GM18502 (cell line): ENCODE measurements around the gene TMPRSS4.

ENCODE experiments used
- ATAC-seq: cut with Tn5 transposase; IDR thresholded peaks from one replicate; pipeline ENCODE4 v1.9.1; 2021; ENCODE audit warnings: mild to moderate bottlenecking; ENCODE audit not compliant: unreplicated experiment, poor library complexity

Gene TMPRSS4

GRCh38 chr11:118074785-118075184 lies 2.1 kb upstream of the TMPRSS4 start:
- no peak for ATAC-seq

- ATAC-seq, result no peak
Measured at GRCh38 chr11:118078911-118079411, 2.1 kb downstream of the TMPRSS4 start.

GRCh38 chr11:118079491-118079890 lies 2.6 kb downstream of the TMPRSS4 start:
- ATAC-seq, result no peak

DNA sequence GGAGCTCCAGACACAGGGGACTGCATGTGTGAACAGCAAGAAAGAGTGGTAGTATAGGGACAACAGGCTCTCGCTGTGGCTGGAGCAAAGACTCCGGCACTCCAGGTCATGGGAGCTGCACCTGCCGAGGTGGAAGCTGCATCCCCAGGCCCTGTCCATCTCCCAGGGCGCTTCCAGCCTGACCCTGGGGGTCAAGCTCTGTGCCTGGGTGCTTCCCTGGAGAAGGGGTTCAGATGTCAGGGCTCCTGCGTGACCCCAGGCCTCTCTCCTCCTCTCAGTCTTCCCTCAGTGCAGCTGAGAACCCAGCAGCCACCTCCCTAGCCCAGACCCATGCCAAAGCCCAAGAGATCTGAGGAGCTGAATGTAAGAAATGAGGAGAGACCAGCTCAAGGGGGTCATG lies 3.4 kb downstream of the TMPRSS4 start:
- ATAC-seq, result no peak

- no peak for ATAC-seq
Measured at GRCh38 chr11:118081241-118081958, 4.5 kb downstream of the TMPRSS4 start.

DNA sequence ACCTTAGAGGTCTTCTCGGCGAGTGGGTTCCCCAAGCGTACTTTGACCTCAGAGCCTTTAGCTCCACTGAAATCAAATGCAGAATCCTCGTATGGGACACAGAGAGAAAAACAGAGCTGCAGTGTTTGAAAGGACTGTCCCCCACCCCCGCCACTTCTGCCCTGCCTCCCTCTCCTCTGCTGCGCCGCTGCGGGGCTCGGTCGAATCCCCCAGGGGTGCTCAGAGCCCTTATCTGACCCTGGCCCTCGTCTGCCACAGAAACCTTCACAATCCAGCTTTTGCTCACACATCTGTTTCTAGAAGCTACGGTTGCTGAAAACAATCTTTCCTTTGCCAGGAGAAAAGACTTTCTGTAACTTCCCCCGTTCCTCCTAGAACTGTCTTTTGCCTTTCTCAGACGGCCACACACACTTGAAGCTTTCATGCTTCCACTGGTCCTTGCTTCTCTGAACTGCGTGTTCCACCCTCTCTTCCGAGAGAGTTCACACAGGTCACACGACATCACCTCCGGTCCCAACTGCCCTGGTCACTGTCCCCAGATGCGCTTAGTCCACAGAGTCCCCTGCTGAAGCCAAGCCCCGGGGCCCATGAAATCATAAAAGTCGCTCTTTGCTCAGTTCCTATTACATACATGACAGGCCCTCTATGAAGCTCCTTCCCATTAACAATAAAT lies 6.1 kb downstream of the TMPRSS4 start:
- ATAC-seq, result no peak

DNA sequence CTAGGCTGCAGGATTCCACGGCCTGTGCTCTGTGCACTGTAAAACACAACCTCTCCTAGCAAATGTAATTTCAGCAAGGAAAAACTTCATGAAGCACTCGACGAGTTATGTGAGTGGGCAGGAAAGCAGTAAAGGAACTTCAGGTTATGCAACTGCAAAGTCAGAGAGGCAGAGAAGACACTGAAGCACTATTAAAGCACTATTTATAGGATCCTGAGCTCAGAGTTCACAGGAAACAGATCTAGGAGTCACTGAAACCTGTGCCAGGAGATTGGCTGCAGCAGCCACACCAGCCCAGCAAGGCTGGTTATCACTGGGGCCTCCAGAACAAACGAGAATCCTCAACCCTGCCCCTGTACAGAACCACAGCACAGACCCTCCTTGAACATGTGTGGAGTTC lies 7.4 kb downstream of the TMPRSS4 start:
- no peak for ATAC-seq

- no peak for ATAC-seq
Measured at GRCh38 chr11:118084656-118085055, 7.8 kb downstream of the TMPRSS4 start.

DNA sequence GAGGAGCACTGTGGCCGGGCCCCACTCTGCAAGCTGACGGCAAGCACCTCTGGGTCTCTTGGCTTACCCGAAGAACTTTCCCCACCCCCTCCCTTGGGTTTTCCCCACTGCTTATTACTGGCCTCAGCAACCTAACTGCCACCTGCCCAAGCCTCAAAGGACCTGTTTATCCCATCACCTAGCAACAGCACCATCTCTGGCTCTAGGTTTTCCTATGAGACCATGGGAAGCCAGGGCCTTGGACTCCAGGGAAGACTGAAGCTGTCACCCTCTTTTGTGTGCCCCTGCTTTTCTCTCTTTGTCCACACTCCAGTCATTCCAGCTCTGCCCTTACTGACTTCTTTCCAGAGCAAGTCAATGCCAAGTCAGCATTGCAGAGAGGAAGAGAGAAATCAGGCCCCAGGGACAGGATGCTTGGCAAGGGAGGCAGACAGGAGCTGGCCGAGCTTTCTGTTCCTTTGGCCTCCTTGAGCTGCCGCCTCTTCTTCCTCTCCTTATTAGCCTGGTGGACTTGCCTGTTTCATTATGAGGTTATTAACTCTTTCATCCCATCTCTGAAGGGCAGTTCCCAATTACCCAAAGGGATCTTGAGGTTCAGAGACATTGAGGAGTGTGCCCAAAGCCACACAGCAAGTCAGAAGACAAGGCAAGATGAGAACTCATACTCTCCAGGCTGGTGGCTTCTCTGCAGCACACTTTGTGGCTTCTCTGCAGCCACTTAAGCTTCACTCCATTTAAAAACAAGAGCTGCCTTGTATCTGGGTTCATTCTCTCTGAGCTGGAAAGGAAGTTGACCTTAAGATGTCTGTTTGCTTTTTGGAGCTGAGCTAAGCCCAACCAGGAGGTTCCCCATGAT lies 10.3 kb downstream of the TMPRSS4 start, which contains the start of gene SMIM35:
Gene SMIM35, minus strand, starts transcription at position 51 of the 856 bp plus-strand sequence. CDS start 206 bp downstream, outside the sequence.
- ATAC-seq, result no peak

DNA sequence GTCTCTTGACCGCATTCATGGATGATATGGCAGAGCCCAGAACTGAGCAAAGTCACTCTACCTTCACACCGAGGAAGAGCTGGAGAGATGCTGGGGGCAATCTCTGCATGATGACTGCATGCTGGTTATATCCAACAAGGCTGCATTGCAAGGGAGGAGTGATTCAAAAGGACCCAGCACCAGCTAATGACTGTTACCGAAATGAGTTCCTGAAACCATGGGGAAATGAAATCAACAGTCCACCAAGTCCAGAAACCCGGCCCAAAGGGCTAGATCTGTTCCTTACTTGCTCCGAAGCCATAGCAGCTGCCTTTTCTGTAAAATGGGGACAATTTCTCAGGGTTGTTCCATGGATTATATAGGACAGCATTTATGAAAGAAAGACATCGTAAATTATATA lies 11.1 kb downstream of the TMPRSS4 start:
- no peak for ATAC-seq

- no peak for ATAC-seq
Measured at GRCh38 chr11:118088531-118088930, 11.7 kb downstream of the TMPRSS4 start.

DNA sequence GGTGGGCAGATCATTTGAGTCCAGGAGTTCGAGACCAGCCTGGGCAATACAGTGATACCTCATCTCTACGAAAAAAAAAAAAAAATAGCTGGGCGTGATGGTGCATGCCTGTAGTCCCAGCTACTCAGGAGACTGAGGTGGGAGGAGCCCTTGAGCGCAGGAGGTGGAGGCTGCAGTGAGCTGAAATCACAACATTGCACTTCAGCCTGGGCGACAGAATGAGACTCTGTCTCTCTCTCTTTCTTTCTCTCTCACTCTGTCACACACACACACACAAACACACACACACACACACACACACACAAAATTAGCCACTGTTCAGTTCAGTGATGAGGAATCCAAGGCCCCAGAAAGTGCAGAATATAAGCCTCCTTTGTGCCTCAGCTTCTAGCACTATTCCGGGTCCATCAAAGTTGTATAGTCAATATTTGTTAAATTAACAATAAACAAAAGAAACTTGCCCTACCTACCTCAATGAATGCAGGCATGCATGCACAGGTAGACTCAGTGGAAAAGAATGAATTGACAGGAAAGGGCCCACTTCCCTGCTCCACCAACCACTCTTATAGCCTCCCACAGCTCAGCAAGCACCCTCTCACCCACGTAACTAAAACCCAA lies 13.8 kb downstream of the TMPRSS4 start:
- no peak for ATAC-seq

DNA sequence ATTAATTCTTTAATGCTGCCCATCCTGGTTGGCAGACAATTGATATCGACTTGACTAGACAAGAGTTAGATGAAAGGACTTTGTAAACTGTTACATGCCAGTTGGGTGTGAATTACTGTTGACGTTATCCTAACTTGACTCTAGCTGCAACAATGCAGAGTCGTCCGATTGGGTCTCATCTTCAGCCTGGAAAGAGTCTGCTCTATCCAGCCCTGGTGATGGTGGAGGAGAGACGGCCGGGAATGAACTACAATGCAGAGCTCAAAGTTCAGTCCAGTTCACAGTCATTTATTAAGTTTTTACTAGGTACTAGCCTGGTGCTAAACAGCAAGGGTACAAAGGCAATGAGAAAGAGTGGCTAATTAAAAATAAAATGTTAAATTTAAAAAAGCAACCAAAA lies 14.8 kb downstream of the TMPRSS4 start:
- no peak for ATAC-seq

DNA sequence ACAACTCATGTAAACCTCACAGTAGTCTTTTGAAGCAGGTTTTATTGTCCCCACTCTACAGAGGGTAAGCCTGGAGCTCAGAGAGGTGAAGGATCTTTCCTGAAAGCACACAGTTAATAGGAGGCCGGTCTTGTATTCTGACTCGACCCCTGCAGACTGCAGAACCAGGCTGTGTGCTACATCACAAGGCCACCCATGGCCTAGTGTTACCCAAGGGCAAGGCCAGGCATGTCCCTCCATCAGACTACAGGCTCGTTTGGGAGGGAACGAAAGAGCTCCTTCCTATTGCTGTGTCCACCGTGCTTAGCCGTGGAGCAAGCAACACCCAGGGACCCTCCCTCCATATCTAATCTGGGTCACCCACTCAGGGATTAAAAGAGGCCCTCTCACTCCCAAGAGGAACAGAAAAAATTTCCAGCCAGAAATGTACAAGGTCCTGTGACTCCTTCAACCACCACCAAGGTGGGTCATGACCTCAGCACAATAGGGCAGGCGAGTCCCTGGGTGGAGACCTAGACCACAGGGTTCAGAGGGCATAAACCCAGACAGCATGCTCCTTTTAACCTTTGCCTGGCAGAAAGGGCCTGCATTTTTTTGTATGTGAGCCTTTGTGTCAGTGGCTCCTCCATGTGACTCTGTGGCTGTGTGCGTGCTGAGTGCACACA lies 16.2 kb downstream of the TMPRSS4 start:
- ATAC-seq, result no peak

DNA sequence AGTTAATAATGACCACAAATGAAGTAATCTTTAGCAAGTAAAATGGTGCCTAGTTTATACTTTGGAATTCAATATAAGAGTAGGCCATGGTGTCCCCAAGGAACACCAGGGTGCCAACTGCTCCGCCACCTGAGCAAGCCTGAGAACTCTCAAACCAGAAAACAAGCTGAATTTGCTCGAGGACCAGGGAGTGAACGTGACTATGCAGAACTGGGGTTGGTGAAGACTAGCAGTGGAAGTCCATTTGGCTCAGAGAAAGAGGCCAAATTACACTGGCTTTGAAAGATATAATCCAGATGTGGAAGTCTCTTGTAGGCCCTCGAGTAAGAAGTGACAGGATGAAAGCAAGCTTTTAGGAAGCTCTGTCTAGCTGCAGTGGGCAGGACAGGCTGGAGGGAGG lies 18.6 kb downstream of the TMPRSS4 start:
- no peak for ATAC-seq

DNA sequence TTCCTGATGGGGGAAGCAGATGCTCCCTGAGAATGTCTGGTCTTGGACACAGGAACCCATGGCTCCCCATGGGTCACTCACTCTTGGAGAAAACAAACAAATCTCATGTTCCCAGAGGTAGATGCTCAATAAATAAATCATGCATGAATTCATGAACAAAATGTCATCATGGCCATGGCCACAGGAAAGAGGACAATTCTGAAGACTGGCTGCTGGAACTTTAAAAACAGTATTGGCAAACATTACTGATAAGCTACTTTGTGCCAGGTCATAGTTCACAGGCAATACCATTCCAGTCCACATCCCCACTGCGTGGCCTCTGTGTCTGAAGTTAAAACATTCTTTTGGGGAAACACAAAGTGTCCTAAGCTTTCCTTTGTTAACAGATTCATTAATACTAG lies 19.1 kb downstream of the TMPRSS4 start:
- no peak for ATAC-seq

DNA sequence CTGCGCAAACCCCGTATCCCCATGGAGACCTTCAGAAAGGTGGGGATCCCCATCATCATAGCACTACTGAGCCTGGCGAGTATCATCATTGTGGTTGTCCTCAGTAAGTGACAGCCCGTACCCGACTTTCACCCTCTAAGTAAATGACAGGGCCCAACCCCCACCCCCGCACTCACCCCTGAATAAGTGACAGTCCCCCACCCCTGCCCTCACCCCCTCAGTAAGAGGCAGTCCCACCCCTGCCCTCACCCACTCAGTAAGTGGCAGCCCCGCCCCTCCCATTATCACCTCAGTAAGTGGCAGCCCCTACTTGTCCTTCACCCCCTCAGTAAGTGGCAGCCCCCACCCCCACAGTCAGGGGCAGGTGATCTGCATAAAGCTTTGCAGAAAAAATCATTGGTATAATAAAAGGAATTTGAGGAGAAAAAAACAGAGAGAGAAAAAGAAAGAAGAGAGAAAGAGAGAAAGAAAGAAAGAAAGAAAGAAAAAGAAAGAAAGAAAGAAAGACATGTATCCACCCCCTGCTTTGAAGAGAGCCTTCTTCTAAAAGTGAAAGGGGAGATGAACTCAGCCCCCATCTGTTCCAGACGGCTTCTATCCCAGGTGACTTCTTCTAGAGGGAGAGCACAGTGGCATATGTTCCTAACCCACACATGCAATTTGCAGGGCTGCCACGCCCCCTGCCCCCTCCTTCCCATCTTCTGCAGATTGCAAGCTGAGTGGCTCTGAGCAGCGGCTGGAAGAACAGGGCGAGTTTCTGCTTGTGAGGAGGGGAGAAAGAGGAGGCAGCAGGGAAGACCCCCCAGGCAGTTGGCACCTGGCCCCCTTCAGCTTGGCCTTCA lies 22.3 kb downstream of the TMPRSS4 start:
- ATAC-seq, result no peak

DNA sequence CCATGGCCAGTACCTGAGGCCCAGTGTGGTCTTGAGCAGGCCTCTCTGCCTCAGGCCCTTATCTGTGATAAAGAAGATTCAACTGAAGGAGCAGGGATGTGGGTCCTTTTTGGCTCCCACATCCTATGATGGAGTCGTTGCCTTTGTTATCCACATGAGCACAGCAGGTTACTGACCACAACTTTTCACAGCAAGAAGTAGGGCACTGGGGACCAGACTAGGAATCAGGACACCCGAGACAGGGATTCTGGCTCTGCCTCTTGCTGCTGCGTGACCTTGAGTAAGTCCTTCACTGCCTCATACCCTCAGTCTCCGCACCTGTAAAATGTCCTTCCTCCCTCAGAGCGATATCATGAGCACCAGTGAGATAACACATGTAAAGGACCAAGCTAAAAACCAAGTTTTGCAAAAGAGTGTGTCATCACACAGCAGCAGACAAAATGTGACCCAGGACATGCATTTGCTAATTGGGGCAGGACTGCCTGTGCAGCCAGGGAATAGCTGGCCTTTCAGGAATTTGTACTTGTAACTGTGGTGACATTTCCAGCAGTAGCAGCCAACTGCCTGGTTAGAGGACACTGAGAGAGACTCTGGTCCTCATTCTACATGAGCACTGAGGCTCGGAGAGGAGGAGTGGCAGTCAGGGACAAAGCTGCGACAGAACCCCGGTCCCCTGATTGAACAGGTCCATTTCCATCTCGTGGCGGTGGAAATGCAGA lies 23.1 kb downstream of the TMPRSS4 start:
- ATAC-seq, result no peak
